A549 (cell line): ENCODE measurements around the gene OR51G2. TPM values are rescaled to one million over a fixed set of nuclear protein-coding genes. Genes with fewer than 3 reads are reported as not detected.

ENCODE experiments used
- ATAC-seq, 2 experiments: fragments of 200-7000 bp in 1 of 2; fragments of >200 bp in 1 of 2; cut with Nextera tagmentation in 1 of 2; cut with Tn5 transposase in 1 of 2; 3 replicates each; pipeline versions ENCODE4 v1.8.0 to v1.9.1; 2018 to 2020; ENCODE audit warnings: mild to moderate bottlenecking in 1 of 2, moderate library complexity in 1 of 2
- CTCF ChIA-PET: fragments of 300-600 bp; sonication (Branson Sonifier 250); formaldehyde crosslinking; extraction: SDS; loops from one replicate; lab custom pipeline; 2021; ENCODE audit warnings: antibody characterized with exemption, inconsistent platforms; lab: Yijun Ruan, JAX
- POLR2A ChIA-PET: fragments of 350-600 bp; formaldehyde crosslinking; extraction: SDS; loops from one replicate; lab custom pipeline; 2021; ENCODE audit warnings: antibody characterized with exemption, inconsistent platforms; lab: Yijun Ruan, JAX
- DNase-seq, 2 experiments: peaks; one replicate each; pipeline versions ENCODE4 v3.0.0 to v3.0.0-alpha.2; 2011 to 2016; ENCODE audit warnings: low read depth in 1 of 2, low spot score in 1 of 2
- FAIRE-seq: peaks from 2 replicates; lab custom pipeline; 2011; peaks lifted over from hg19 to GRCh38; lab: Jason Lieb, UNC
- H3K27ac ChIP-seq, 2 experiments: fragments of >200 bp; sonication (Bioruptor Twin); formaldehyde crosslinking; 3 replicates each; pipeline ENCODE4 v1.5.1; 2016 to 2017
- H3K4me1 ChIP-seq: fragments of >200 bp; sonication (Bioruptor Twin); formaldehyde crosslinking; 3 replicates; pipeline ENCODE4 v1.6.1; 2016
- H3K4me2 ChIP-seq: fragments of >200 bp; sonication (Bioruptor Twin); formaldehyde crosslinking; 3 replicates; pipeline ENCODE4 v1.6.1; 2016
- H3K4me3 ChIP-seq: fragments of >200 bp; sonication (Bioruptor Twin); formaldehyde crosslinking; 3 replicates; pipeline ENCODE4 v1.5.1; 2016
- H3K9me3 ChIP-seq: fragments of >200 bp; sonication (Bioruptor Twin); formaldehyde crosslinking; 3 replicates; pipeline ENCODE4 v1.6.1; 2016
- CBX2 ChIP-seq: fragments of 200-600 bp; sonication (generic); IDR thresholded peaks from 2 replicates; pipeline ENCODE4 v1.6.1; 2016; ENCODE audit warnings: low read depth, mild to moderate bottlenecking, borderline replicate concordance
- CBX8 ChIP-seq: fragments of 200-600 bp; sonication (generic); IDR thresholded peaks from 2 replicates; pipeline ENCODE4 v1.6.1; 2016
- CHD2 ChIP-seq: fragments of 150-350 bp; IDR thresholded peaks from 2 replicates; pipeline ENCODE4 v1.6.1; 2014; ENCODE audit warnings: low read length; ENCODE audit not compliant: partially characterized antibody
- CTCF ChIP-seq: fragments of >200 bp; sonication (Bioruptor Twin); formaldehyde crosslinking; IDR thresholded peaks from 3 replicates; pipeline ENCODE4 v1.5.1; 2016
- E2F6 ChIP-seq: IDR thresholded peaks from 2 replicates; pipeline ENCODE4 v1.6.1; 2012; ENCODE audit warnings: low read depth, borderline replicate concordance
- EHMT2 ChIP-seq: fragments of 200-600 bp; sonication (generic); IDR thresholded peaks from 2 replicates; pipeline ENCODE4 v1.6.1; 2016; ENCODE audit warnings: antibody characterized with exemption, low read depth, mild to moderate bottlenecking, moderate library complexity
- ESRRA ChIP-seq: fragments of 150-350 bp; IDR thresholded peaks from 2 replicates; pipeline ENCODE4 v1.6.1; 2014; ENCODE audit warnings: mild to moderate bottlenecking, low read length, borderline replicate concordance
- GATA3 ChIP-seq: IDR thresholded peaks from 2 replicates; pipeline ENCODE4 v1.6.1; 2012; ENCODE audit warnings: borderline replicate concordance
- HEYL ChIP-seq: fragments of 250-450 bp; sonication (Bioruptor Pico); IDR thresholded peaks from 2 replicates; pipeline ENCODE4 v1.8.0; 2021; ENCODE audit warnings: mild to moderate bottlenecking, moderate library complexity
- HMGXB4 ChIP-seq: fragments of 250-450 bp; sonication (Bioruptor Pico); IDR thresholded peaks from 2 replicates; pipeline ENCODE4 v1.5.0; 2021; ENCODE audit warnings: mild to moderate bottlenecking, moderate library complexity, borderline replicate concordance
- HOXA7 ChIP-seq: fragments of 250-450 bp; sonication (Bioruptor Pico); IDR thresholded peaks from 2 replicates; pipeline ENCODE4 v1.5.0; 2020; ENCODE audit warnings: mild to moderate bottlenecking, moderate library complexity
- JUNB ChIP-seq: fragments of >200 bp; sonication (Bioruptor Twin); formaldehyde crosslinking; IDR thresholded peaks from 2 replicates; pipeline ENCODE4 v1.6.1; 2016
- KDM5A ChIP-seq: fragments of 200-600 bp; sonication (generic); IDR thresholded peaks from 2 replicates; pipeline ENCODE4 v1.6.1; 2016; ENCODE audit warnings: antibody characterized with exemption, mild to moderate bottlenecking
- MAZ ChIP-seq: fragments of 150-350 bp; IDR thresholded peaks from 2 replicates; pipeline ENCODE4 v1.6.1; 2014; ENCODE audit warnings: antibody characterized with exemption, low read depth, low read length, borderline replicate concordance
- NFE2L2 ChIP-seq: fragments of 150-350 bp; conservative IDR thresholded peaks from 2 replicates; pipeline ENCODE4 v1.6.1; 2014; ENCODE audit warnings: low read length
- NPAS2 ChIP-seq: fragments of 250-450 bp; sonication (Bioruptor Pico); IDR thresholded peaks from 2 replicates; pipeline ENCODE4 v1.8.0; 2022; ENCODE audit warnings: mild to moderate bottlenecking, moderate library complexity, borderline replicate concordance
- NR3C1 ChIP-seq: fragments of >200 bp; sonication (Bioruptor Twin); formaldehyde crosslinking; IDR thresholded peaks from 3 replicates; pipeline ENCODE4 v1.6.1; 2017
- POLR2AphosphoS2 ChIP-seq: conservative IDR thresholded peaks from 2 replicates; pipeline ENCODE4 v1.6.1; 2012; ENCODE audit warnings: low read length, improper control_type of control experiment, inconsistent platforms
- RAD21 ChIP-seq, 2 experiments: fragments of >200 bp in 1 of 2; sonication (Bioruptor Twin) in 1 of 2; formaldehyde crosslinking in 1 of 2; IDR thresholded peaks in 1 of 2; conservative IDR thresholded peaks in 1 of 2; 2 replicates in 1 of 2; 3 replicates in 1 of 2; pipeline ENCODE4 v1.6.1; 2012 to 2018; ENCODE audit warnings: inconsistent platforms in 1 of 2
- RARB ChIP-seq: fragments of 250-450 bp; sonication (Bioruptor Pico); IDR thresholded peaks from 2 replicates; pipeline ENCODE4 v1.8.0; 2021; ENCODE audit warnings: mild to moderate bottlenecking, moderate library complexity
- RNF2 ChIP-seq: fragments of 200-600 bp; sonication (generic); IDR thresholded peaks from 2 replicates; pipeline ENCODE4 v1.6.1; 2016; ENCODE audit warnings: low read depth, mild to moderate bottlenecking, antibody characterized with exemption, moderate library complexity, borderline replicate concordance
- SMC3 ChIP-seq: fragments of >200 bp; sonication (Bioruptor Twin); formaldehyde crosslinking; IDR thresholded peaks from 3 replicates; pipeline ENCODE4 v1.6.1; 2018; ENCODE audit warnings: inconsistent platforms
- SREBF2 ChIP-seq: fragments of 450-650 bp; IDR thresholded peaks from 2 replicates; pipeline ENCODE4 v1.6.1; 2014; ENCODE audit warnings: mild to moderate bottlenecking, moderate library complexity
- TP53 ChIP-seq: fragments of 250-450 bp; sonication (Bioruptor Pico); IDR thresholded peaks from 2 replicates; pipeline ENCODE4 v1.5.0; 2021; ENCODE audit warnings: mild to moderate bottlenecking, moderate library complexity
- ZC3H11A ChIP-seq: fragments of 450-650 bp; IDR thresholded peaks from 2 replicates; pipeline ENCODE4 v1.6.1; 2014; ENCODE audit warnings: antibody characterized with exemption, mild to moderate bottlenecking
- ZNF302 ChIP-seq: fragments of 250-450 bp; sonication (Bioruptor Pico); IDR thresholded peaks from 2 replicates; pipeline ENCODE4 v1.9.0; 2021; ENCODE audit warnings: inconsistent platforms, mild to moderate bottlenecking, moderate library complexity
- WGBS: methylation state at CpG from one replicate; pipeline ENCODE4 v1.1.6; 2017; ENCODE audit errors: missing lambda C conversion rate; 5-methylcytosine and 5-hydroxymethylcytosine counted together
- polyA plus RNA-seq, 4 experiments: library from polyadenylated mRNA; depleted of rRNA in 3 of 4; stranded (reverse); fragments of >200 nt; fragmentation: RNase III in 1 of 4; extraction: RNeasy Plus Mini Kit Qiagen cat#74134 plus additional on column Dnase treatment in 1 of 4; gene quantifications; 2 replicates in 3 of 4; 3 replicates in 1 of 4; pipeline ENCODE4 v1.2.3, GENCODE V29; 2011 to 2017
- TF ChIP-seq, protein P1 (sequence below): fragments of 250-450 bp; sonication (Bioruptor Pico); IDR thresholded peaks from 2 replicates; pipeline ENCODE4 v1.5.0; 2020; ENCODE audit warnings: low read depth, mild to moderate bottlenecking, moderate library complexity

Gene OR51G2
- polyA plus RNA-seq, 2 of the 4 experiments (the other 2 are of a cell fraction): not detected

GRCh38 chr11:4886186-4886585, 33.0 kb downstream of the OR51G2 start (continued):
- TF ChIP-seq HMGXB4 (CRISPR knock-in tag) (no peak), POLR2AphosphoS2 (no peak), ZNF302 (CRISPR knock-in tag) (no peak), RNF2 (no peak)
- TF ChIP-seq, protein P1, sequence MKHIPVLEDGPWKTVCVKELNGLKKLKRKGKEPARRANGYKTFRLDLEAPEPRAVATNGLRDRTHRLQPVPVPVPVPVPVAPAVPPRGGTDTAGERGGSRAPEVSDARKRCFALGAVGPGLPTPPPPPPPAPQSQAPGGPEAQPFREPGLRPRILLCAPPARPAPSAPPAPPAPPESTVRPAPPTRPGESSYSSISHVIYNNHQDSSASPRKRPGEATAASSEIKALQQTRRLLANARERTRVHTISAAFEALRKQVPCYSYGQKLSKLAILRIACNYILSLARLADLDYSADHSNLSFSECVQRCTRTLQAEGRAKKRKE (CRISPR knock-in tag): no peak

DNA sequence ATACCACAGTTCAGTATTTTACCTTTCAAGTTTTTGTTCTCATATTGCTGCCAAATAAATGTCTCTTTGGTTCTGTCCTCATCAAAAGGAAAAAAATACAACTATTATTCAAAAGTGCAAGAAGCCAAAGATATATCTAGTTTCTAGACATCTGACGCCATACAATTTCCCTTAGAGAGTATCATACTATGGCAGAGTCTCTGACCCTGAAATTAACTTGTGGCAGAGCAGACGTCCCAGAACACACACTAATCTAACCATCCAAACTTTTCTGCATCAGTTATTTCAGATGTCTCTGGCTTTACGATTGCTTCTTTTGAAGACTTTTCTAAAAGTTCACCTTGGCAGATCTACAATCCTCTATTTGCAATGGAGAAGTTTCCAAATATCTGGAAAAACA, 34.8 kb downstream of the OR51G2 start:
- CTCF ChIA-PET: no interaction called here
- no peak for DNase-seq
- no peak overlapping the region for H3K4me3 ChIP-seq
- no peak for FAIRE-seq
- WGBS: 9% methylated on average over 3 of the region's 3 CpGs
- TF ChIP-seq RAD21 (conservative IDR thresholded peaks at IDR 0.05 in 1 of 2, IDR thresholded peaks at IDR 0.05 in 1 of 2) (no peak), JUNB (no peak), MAZ (no peak), NR3C1 (no peak), HOXA7 (no peak), CBX2 (no peak), TP53 (CRISPR knock-in tag) (no peak), ESRRA (no peak), HEYL (CRISPR knock-in tag) (no peak), RARB (no peak), EHMT2 (no peak)
- TF ChIP-seq, all 56 proteins: peak for 0
- Histone ChIP-seq H3K27ac (no peak overlapping the region), H3K9me3 (no peaks in the 10 kb centered on the region), H3K4me2 (no peak overlapping the region), H3K4me1 (no peaks in the 10 kb centered on the region)
- POLR2A ChIA-PET: no interaction called here
- no peak for ATAC-seq

GRCh38 chr11:4882543-4882942, 36.6 kb downstream of the OR51G2 start:
- WGBS: under 1% methylated on average over 5 of the region's 5 CpGs
- ChIA-PET POLR2A (no interaction called here), CTCF (no interaction called here)
- ATAC-seq: no peak
- no peak for DNase-seq
- no peak overlapping the region for H3K4me2 ChIP-seq
- TF ChIP-seq NFE2L2 (no peak), GATA3 (no peak)
- H3K4me1 ChIP-seq: no peaks in the 10 kb centered on the region
- no peak overlapping the region for H3K4me3 ChIP-seq
- H3K9me3 ChIP-seq: no peaks in the 10 kb centered on the region
- no peak overlapping the region for H3K27ac ChIP-seq
- no peak for FAIRE-seq

GRCh38 chr11:4881860-4882500, 37.2 kb downstream of the OR51G2 start, which contains the start of gene OR51T1:
Gene OR51T1 (plus strand): TSS chr11:4881900. CDS start chr11:4881900, 0 bp downstream.
- Histone ChIP-seq H3K4me2 (no peak within 1 kb of the TSS), H3K4me1 (no peaks in the 10 kb centered on the region), H3K27ac (no peak within 1 kb of the TSS), H3K9me3 (no peaks in the 10 kb centered on the region), H3K4me3 (no peak within 1 kb of the TSS)
- FAIRE-seq (no peak), DNase-seq (no peak), ATAC-seq (no peak)
- WGBS: 8% methylated on average over 8 of the region's 8 CpGs
- POLR2A ChIA-PET: no interaction called here
- no peak for TF ChIP-seq POLR2AphosphoS2
- TF ChIP-seq CTCF: no peak
- TF ChIP-seq ZNF302 (CRISPR knock-in tag): no peak
- no peak for TF ChIP-seq HOXA7
- TF ChIP-seq NPAS2 (CRISPR knock-in tag): no peak
- TF ChIP-seq ZC3H11A: no peak
- TF ChIP-seq SMC3: no peak
- no peak for TF ChIP-seq EHMT2
- TF ChIP-seq NR3C1: no peak
- TF ChIP-seq HEYL (CRISPR knock-in tag): no peak
- no peak for TF ChIP-seq CHD2
- TF ChIP-seq KDM5A: no peak
- no peak for TF ChIP-seq E2F6
- TF ChIP-seq SREBF2: no peak
- TF ChIP-seq CBX8: no peak
- no peak for TF ChIP-seq RAD21 (conservative IDR thresholded peaks at IDR 0.05 in 1 of 2, IDR thresholded peaks at IDR 0.05 in 1 of 2)
- CTCF ChIA-PET: no interaction called here
